H9 (cell line): ENCODE data around the gene NRK. TPM values are rescaled to one million over a fixed set of nuclear protein-coding genes. Genes with fewer than 3 reads are reported as not detected.

Experiments used
- DNase-seq: peaks from one replicate; pipeline ENCODE4 v3.0.0-alpha.2; 2017
- H2AFZ ChIP-seq: one replicate; pipeline ENCODE4 v1.6.1; 2013; ENCODE audit warnings: mild to moderate bottlenecking, low read length, control low read depth, moderate library complexity
- H2AK5ac ChIP-seq: 2 replicates; pipeline ENCODE4 v1.6.1; 2013; ENCODE audit warnings: low read length, control low read depth, mixed read lengths; ENCODE audit not compliant: insufficient read length
- H2BK120ac ChIP-seq: one replicate; pipeline ENCODE4 v1.6.1; 2013; ENCODE audit warnings: low read depth, mild to moderate bottlenecking, low read length, control low read depth, inconsistent platforms; ENCODE audit not compliant: poor library complexity, severe bottlenecking
- H2BK12ac ChIP-seq: 2 replicates; pipeline ENCODE4 v1.6.1; 2013; ENCODE audit warnings: low read length, control low read depth, mixed read lengths, low read depth; ENCODE audit not compliant: insufficient read length
- H2BK15ac ChIP-seq: 2 replicates; pipeline ENCODE4 v1.6.1; 2013; ENCODE audit warnings: low read depth, low read length, control low read depth
- H2BK20ac ChIP-seq: one replicate; pipeline ENCODE4 v1.6.1; 2013; ENCODE audit warnings: low read depth, mild to moderate bottlenecking, low read length, control low read depth, inconsistent platforms; ENCODE audit not compliant: poor library complexity, severe bottlenecking
- H2BK5ac ChIP-seq: 2 replicates; pipeline ENCODE4 v1.6.1; 2013; ENCODE audit warnings: low read length, control low read depth, mixed read lengths; ENCODE audit not compliant: insufficient read length
- H3K14ac ChIP-seq: 2 replicates; pipeline ENCODE4 v1.6.1; 2013; ENCODE audit warnings: low read length, control low read depth; ENCODE audit not compliant: insufficient read depth
- H3K18ac ChIP-seq: 2 replicates; pipeline ENCODE4 v1.6.1; 2013; ENCODE audit warnings: low read depth, mild to moderate bottlenecking, mixed read lengths, low read length, control low read depth; ENCODE audit not compliant: insufficient read length
- H3K23ac ChIP-seq: 2 replicates; pipeline ENCODE4 v1.6.1; 2013; ENCODE audit warnings: low read length, control low read depth, mixed read lengths, low read depth; ENCODE audit not compliant: insufficient read length
- H3K23me2 ChIP-seq: 2 replicates; pipeline ENCODE4 v1.6.1; 2013; ENCODE audit warnings: low read depth, mild to moderate bottlenecking, mixed read lengths, low read length, control low read depth; ENCODE audit not compliant: insufficient read length, poor library complexity, severe bottlenecking
- H3K27ac ChIP-seq: 2 replicates; pipeline ENCODE4 v1.5.1; 2013; ENCODE audit warnings: low read length, control low read depth, mixed read lengths, low read depth; ENCODE audit not compliant: insufficient read length
- H3K27me3 ChIP-seq: 2 replicates; pipeline ENCODE4 v1.6.1; 2013; ENCODE audit warnings: low read length, control low read depth, inconsistent platforms; ENCODE audit not compliant: insufficient read depth
- H3K4ac ChIP-seq: 2 replicates; pipeline ENCODE4 v1.6.1; 2013; ENCODE audit warnings: low read depth, mild to moderate bottlenecking, control low read depth, inconsistent platforms, low read length, moderate library complexity
- H3K4me1 ChIP-seq: 2 replicates; pipeline ENCODE4 v1.6.1; 2013; ENCODE audit warnings: low read length, control low read depth, inconsistent platforms; ENCODE audit not compliant: insufficient read depth
- H3K4me2 ChIP-seq: 2 replicates; pipeline ENCODE4 v1.6.1; 2013; ENCODE audit warnings: low read length, control low read depth, mixed read lengths; ENCODE audit not compliant: insufficient read length, insufficient read depth
- H3K56ac ChIP-seq: 2 replicates; pipeline ENCODE4 v1.6.1; 2013; ENCODE audit warnings: low read depth, mild to moderate bottlenecking, mixed read lengths, low read length, control low read depth; ENCODE audit not compliant: insufficient read length
- H3K79me1 ChIP-seq: 2 replicates; pipeline ENCODE4 v1.6.1; 2013; ENCODE audit warnings: low read depth, mild to moderate bottlenecking, moderate library complexity, low read length, control low read depth, inconsistent platforms; ENCODE audit not compliant: insufficient read depth, poor library complexity, severe bottlenecking
- H3K79me2 ChIP-seq: 2 replicates; pipeline ENCODE4 v1.6.1; 2013; ENCODE audit warnings: low read length, control low read depth, inconsistent platforms; ENCODE audit not compliant: insufficient read depth
- H3K9ac ChIP-seq: 2 replicates; pipeline ENCODE4 v1.6.1; 2013; ENCODE audit warnings: low read length, control low read depth, mixed read lengths; ENCODE audit not compliant: insufficient read length; ENCODE audit errors: extremely low read depth
- H3K9me3 ChIP-seq: one replicate; pipeline ENCODE4 v1.6.1; 2013; ENCODE audit warnings: low read depth, low read length, inconsistent platforms; ENCODE audit not compliant: control insufficient read depth
- H3T11ph ChIP-seq: one replicate; pipeline ENCODE4 v1.6.1; 2013; ENCODE audit warnings: mild to moderate bottlenecking, low read length, control low read depth, inconsistent platforms
- H4K20me1 ChIP-seq: one replicate; pipeline ENCODE4 v1.6.1; 2013; ENCODE audit not compliant: control insufficient read depth, insufficient read length, insufficient read depth
- H4K5ac ChIP-seq: 2 replicates; pipeline ENCODE4 v1.6.1; 2013; ENCODE audit warnings: low read depth, mild to moderate bottlenecking, mixed read lengths, low read length, control low read depth; ENCODE audit not compliant: insufficient read length
- H4K8ac ChIP-seq: replicated peaks from 2 replicates; pipeline ENCODE4 v1.6.1; 2013; ENCODE audit warnings: low read length, control low read depth, mixed read lengths, low read depth; ENCODE audit not compliant: insufficient read length
- H4K91ac ChIP-seq: 2 replicates; pipeline ENCODE4 v1.6.1; 2013; ENCODE audit warnings: low read depth, mild to moderate bottlenecking, moderate library complexity, mixed read lengths, low read length, control low read depth; ENCODE audit not compliant: insufficient read length
- H3K27ac Mint-ChIP-seq, 3 experiments: 2 replicates in 2 of 3; 3 replicates in 1 of 3; pipeline ENCODE4 v1.8.0; 2020 to 2021; ENCODE audit warnings: mixed read lengths in 3 of 3, mild to moderate bottlenecking in 1 of 3, moderate library complexity in 1 of 3
- H3K27me3 Mint-ChIP-seq: 2 replicates; pipeline ENCODE4 v1.8.0; 2021; ENCODE audit warnings: low read depth, mild to moderate bottlenecking, moderate library complexity, mixed read lengths
- H3K36me3 Mint-ChIP-seq, 3 experiments: 2 replicates in 2 of 3; 3 replicates in 1 of 3; pipeline ENCODE4 v1.8.0; 2020 to 2021; ENCODE audit warnings: low read depth in 3 of 3, mixed read lengths in 3 of 3; ENCODE audit not compliant: insufficient read depth in 1 of 3
- H3K4me1 Mint-ChIP-seq, 2 experiments: 2 replicates each; pipeline ENCODE4 v1.8.0; 2020; ENCODE audit warnings: mixed read lengths in 2 of 2
- H3K4me3 Mint-ChIP-seq, 2 experiments: 2 replicates in 1 of 2; 3 replicates in 1 of 2; pipeline ENCODE4 v1.8.0; 2020 to 2021; ENCODE audit warnings: mild to moderate bottlenecking in 2 of 2, mixed read lengths in 2 of 2, moderate library complexity in 1 of 2
- H3K9me3 Mint-ChIP-seq, 2 experiments: 2 replicates in 1 of 2; 3 replicates in 1 of 2; pipeline ENCODE4 v1.8.0; 2020; ENCODE audit warnings: mild to moderate bottlenecking in 2 of 2, mixed read lengths in 2 of 2, moderate library complexity in 1 of 2
- CTCF ChIP-seq: fragments of 200-600 bp; sonication (generic); conservative IDR thresholded peaks from 3 replicates; pipeline ENCODE4 v1.8.0; 2021; ENCODE audit warnings: antibody characterized with exemption, mild to moderate bottlenecking
- WGBS: extraction: QIAGEN DNeasy Blood & Tissue Kit; methylation state at CpG from one replicate; pipeline ENCODE4 v1.1.7; 2013; ENCODE audit warnings: missing lambda C conversion rate, low lambda C conversion rate, mixed read lengths; ENCODE audit not compliant: insufficient read length; ENCODE audit errors: extremely low coverage; 5-methylcytosine and 5-hydroxymethylcytosine counted together
- total RNA-seq: library from RNA; stranded (reverse); gene quantifications from 2 replicates; pipeline ENCODE4 v1.2.1, GENCODE V29; 2021

The NRK gene
- total RNA-seq, 1 experiment from 2014 or later = 1.4 TPM

- H4K8ac ChIP-seq = no peak overlapping the region
These were observed 151.0 kb downstream of the NRK start for GRCh38 chrX:105973387-105973739.

More at GRCh38 chrX:105973387-105973739, 151.0 kb downstream of the NRK start:
- H3K36me3 Mint-ChIP-seq = peaks cover 0 to under 1% (median 0%) of the 10 kb centered on the region in 3 experiments; a peak in 3 of 7 replicates
- Histone ChIP-seq H2BK15ac (no peak overlapping the region), H4K20me1 (no peaks in the 10 kb centered on the region), H3K9me3 (no peaks in the 10 kb centered on the region), H4K5ac (no peak overlapping the region), H2BK20ac (no peak overlapping the region), H3K23ac (no peak overlapping the region), H3K9ac (no peak overlapping the region), H3K79me2 (no peaks in the 10 kb centered on the region), H2BK120ac (no peak overlapping the region), H2BK5ac (no peak overlapping the region), H4K91ac (no peak overlapping the region), H3K27me3 (no peaks in the 10 kb centered on the region), H3K14ac (no peak overlapping the region), H2BK12ac (no peak overlapping the region), H2AK5ac (no peak overlapping the region), H3K4ac (no peak overlapping the region), H3K27ac (no peak overlapping the region), H2AFZ (no peak overlapping the region), H3T11ph (no peak overlapping the region), H3K56ac (no peak overlapping the region), H3K23me2 (no peaks in the 10 kb centered on the region), H3K4me1 (no peaks in the 10 kb centered on the region), H3K4me2 (no peak overlapping the region), H3K18ac (no peak overlapping the region), H3K79me1 (no peaks in the 10 kb centered on the region)
- no peak overlapping the region for H3K27ac Mint-ChIP-seq
- H3K4me1 Mint-ChIP-seq = no peaks in the 10 kb centered on the region
- WGBS = no CpG with 5 or more reads among the region's 3 CpGs
- TF ChIP-seq CTCF = no peak
- no peak for DNase-seq
- no peak overlapping the region for H3K4me3 Mint-ChIP-seq
- no peaks in the 10 kb centered on the region; the same call in 1 of the 2 replicates for H3K27me3 Mint-ChIP-seq
- H3K9me3 Mint-ChIP-seq = peaks cover 32 to 70% of the 10 kb centered on the region in 2 experiments
